HUES6 (cell line): Measurements from ENCODE around the gene ERGIC2.

Experiments
- H3K27ac ChIP-seq: 2 replicates; pipeline ENCODE4 v1.7.0; 2013; ENCODE audit warnings: low read depth, mild to moderate bottlenecking, low read length, inconsistent platforms
- H3K27me3 ChIP-seq: 2 replicates; pipeline ENCODE4 v1.6.1; 2013; ENCODE audit warnings: low read length; ENCODE audit not compliant: control insufficient read depth, insufficient read depth
- H3K36me3 ChIP-seq: 2 replicates; pipeline ENCODE4 v1.6.1; 2013; ENCODE audit warnings: low read length; ENCODE audit not compliant: control insufficient read depth, insufficient read depth
- H3K4me1 ChIP-seq: 2 replicates; pipeline ENCODE4 v1.6.1; 2013; ENCODE audit warnings: low read length; ENCODE audit not compliant: control insufficient read depth, insufficient read depth
- H3K4me3 ChIP-seq: 2 replicates; pipeline ENCODE4 v1.5.1; 2013; ENCODE audit warnings: low read depth, low read length
- H3K9ac ChIP-seq: one replicate; pipeline ENCODE4 v1.6.1; 2013; ENCODE audit warnings: mild to moderate bottlenecking, low read length
- H3K9me3 ChIP-seq: 2 replicates; pipeline ENCODE4 v1.6.1; 2013; ENCODE audit warnings: low read depth, low read length; ENCODE audit not compliant: control insufficient read depth, insufficient read depth

The ERGIC2 gene

GRCh38 chr12:29322157-29322556 lies 58.8 kb downstream of the ERGIC2 start:
- H3K4me1 ChIP-seq = no peaks in the 10 kb centered on the region
- H3K9ac ChIP-seq = no peak overlapping the region
- peaks cover 11% of the 10 kb centered on the region; the same call in 1 of the 2 replicates for H3K9me3 ChIP-seq
- H3K36me3 ChIP-seq = peaks cover 15% of the 10 kb centered on the region; the same call in 1 of the 2 replicates
- H3K4me3 ChIP-seq = no peak overlapping the region
- H3K27ac ChIP-seq = no peak overlapping the region
- no peaks in the 10 kb centered on the region for H3K27me3 ChIP-seq

GRCh38 chr12:29320295-29321085 lies 60.5 kb downstream of the ERGIC2 start:
- H3K27me3 ChIP-seq = no peaks in the 10 kb centered on the region
- no peak overlapping the region for H3K9ac ChIP-seq
- H3K4me3 ChIP-seq = no peak overlapping the region
- peaks cover 15% of the 10 kb centered on the region; the same call in 1 of the 2 replicates for H3K36me3 ChIP-seq
- H3K4me1 ChIP-seq = peaks cover 8% of the 10 kb centered on the region; the same call in 1 of the 2 replicates
- no peak overlapping the region for H3K27ac ChIP-seq
- peaks cover 11% of the 10 kb centered on the region; the same call in 1 of the 2 replicates for H3K9me3 ChIP-seq

GRCh38 chr12:29317556-29318363 lies 63.2 kb downstream of the ERGIC2 start:
- Histone ChIP-seq H3K4me3 (no peak overlapping the region), H3K4me1 (peaks cover 8% of the 10 kb centered on the region; the same call in 1 of the 2 replicates), H3K27me3 (no peaks in the 10 kb centered on the region), H3K9me3 (peaks cover 7% of the 10 kb centered on the region; the same call in 1 of the 2 replicates), H3K9ac (no peak overlapping the region), H3K27ac (no peak overlapping the region), H3K36me3 (peaks cover 12% of the 10 kb centered on the region; the same call in 1 of the 2 replicates)

- Histone ChIP-seq H3K36me3 (peaks cover 2% of the 10 kb centered on the region; the same call in 1 of the 2 replicates), H3K27ac (no peak overlapping the region; the same call in 1 of the 2 replicates), H3K9ac (no peak overlapping the region), H3K9me3 (no peaks in the 10 kb centered on the region), H3K4me3 (no peak overlapping the region), H3K4me1 (peaks cover 8% of the 10 kb centered on the region; the same call in 1 of the 2 replicates), H3K27me3 (no peaks in the 10 kb centered on the region)
These were observed 64.2 kb downstream of the ERGIC2 start for GRCh38 chr12:29316752-29317151.

- Histone ChIP-seq H3K4me3 (no peak overlapping the region), H3K9ac (no peak overlapping the region), H3K27me3 (no peaks in the 10 kb centered on the region), H3K4me1 (peaks cover 8% of the 10 kb centered on the region; the same call in 1 of the 2 replicates), H3K27ac (no peak overlapping the region), H3K9me3 (no peaks in the 10 kb centered on the region), H3K36me3 (no peaks in the 10 kb centered on the region)
These were observed 66.6 kb downstream of the ERGIC2 start for GRCh38 chr12:29314416-29314815.

GRCh38 chr12:29310899-29311298 lies 70.1 kb downstream of the ERGIC2 start:
- no peak overlapping the region for H3K9ac ChIP-seq
- H3K27me3 ChIP-seq = no peaks in the 10 kb centered on the region
- no peak overlapping the region for H3K4me3 ChIP-seq
- no peak overlapping the region for H3K27ac ChIP-seq
- no peaks in the 10 kb centered on the region for H3K36me3 ChIP-seq
- no peaks in the 10 kb centered on the region; the same call in 1 of the 2 replicates for H3K4me1 ChIP-seq
- no peaks in the 10 kb centered on the region for H3K9me3 ChIP-seq

GRCh38 chr12:29309320-29309902 lies 71.6 kb downstream of the ERGIC2 start:
- H3K9ac ChIP-seq = no peak overlapping the region
- no peaks in the 10 kb centered on the region for H3K9me3 ChIP-seq
- H3K27me3 ChIP-seq = no peaks in the 10 kb centered on the region
- no peaks in the 10 kb centered on the region for H3K4me1 ChIP-seq
- no peak overlapping the region for H3K4me3 ChIP-seq
- no peaks in the 10 kb centered on the region for H3K36me3 ChIP-seq
- no peak overlapping the region for H3K27ac ChIP-seq

GRCh38 chr12:29306682-29307081 lies 74.3 kb downstream of the ERGIC2 start:
- H3K27me3 ChIP-seq = no peaks in the 10 kb centered on the region
- no peaks in the 10 kb centered on the region for H3K36me3 ChIP-seq
- no peak overlapping the region for H3K27ac ChIP-seq
- no peak overlapping the region for H3K9ac ChIP-seq
- H3K9me3 ChIP-seq = no peaks in the 10 kb centered on the region
- no peak overlapping the region for H3K4me3 ChIP-seq
- no peaks in the 10 kb centered on the region for H3K4me1 ChIP-seq

- no peak overlapping the region for H3K4me3 ChIP-seq
- H3K27me3 ChIP-seq = no peaks in the 10 kb centered on the region
- H3K27ac ChIP-seq = no peak overlapping the region
- no peak overlapping the region for H3K9ac ChIP-seq
- H3K4me1 ChIP-seq = no peaks in the 10 kb centered on the region
- H3K36me3 ChIP-seq = no peaks in the 10 kb centered on the region
- no peaks in the 10 kb centered on the region for H3K9me3 ChIP-seq
These were observed 74.7 kb downstream of the ERGIC2 start for GRCh38 chr12:29306266-29306665.

GRCh38 chr12:29304388-29304787 lies 76.6 kb downstream of the ERGIC2 start:
- Histone ChIP-seq H3K36me3 (no peaks in the 10 kb centered on the region), H3K27ac (no peak overlapping the region), H3K4me1 (no peaks in the 10 kb centered on the region), H3K9ac (no peak overlapping the region), H3K9me3 (no peaks in the 10 kb centered on the region), H3K27me3 (no peaks in the 10 kb centered on the region), H3K4me3 (no peak overlapping the region)
